ENCODE data around the gene DISP3.

GRCh38 chr1:11518791-11519628 lies 40.1 kb downstream of the DISP3 start:
- TF ChIP-seq, protein P1, sequence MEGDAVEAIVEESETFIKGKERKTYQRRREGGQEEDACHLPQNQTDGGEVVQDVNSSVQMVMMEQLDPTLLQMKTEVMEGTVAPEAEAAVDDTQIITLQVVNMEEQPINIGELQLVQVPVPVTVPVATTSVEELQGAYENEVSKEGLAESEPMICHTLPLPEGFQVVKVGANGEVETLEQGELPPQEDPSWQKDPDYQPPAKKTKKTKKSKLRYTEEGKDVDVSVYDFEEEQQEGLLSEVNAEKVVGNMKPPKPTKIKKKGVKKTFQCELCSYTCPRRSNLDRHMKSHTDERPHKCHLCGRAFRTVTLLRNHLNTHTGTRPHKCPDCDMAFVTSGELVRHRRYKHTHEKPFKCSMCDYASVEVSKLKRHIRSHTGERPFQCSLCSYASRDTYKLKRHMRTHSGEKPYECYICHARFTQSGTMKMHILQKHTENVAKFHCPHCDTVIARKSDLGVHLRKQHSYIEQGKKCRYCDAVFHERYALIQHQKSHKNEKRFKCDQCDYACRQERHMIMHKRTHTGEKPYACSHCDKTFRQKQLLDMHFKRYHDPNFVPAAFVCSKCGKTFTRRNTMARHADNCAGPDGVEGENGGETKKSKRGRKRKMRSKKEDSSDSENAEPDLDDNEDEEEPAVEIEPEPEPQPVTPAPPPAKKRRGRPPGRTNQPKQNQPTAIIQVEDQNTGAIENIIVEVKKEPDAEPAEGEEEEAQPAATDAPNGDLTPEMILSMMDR (IDR thresholded peaks at IDR 0.05; ENCODE audit: low read depth, low read length): no peak
- TF ChIP-seq POLR2A (IDR thresholded peaks at IDR 0.05; ENCODE audit: extremely low read depth, insufficient read length): no peak
- TF ChIP-seq MYC (IDR thresholded peaks at IDR 0.05; ENCODE audit: low read depth, low read length): no peak
- no peak for TF ChIP-seq MAX (IDR thresholded peaks at IDR 0.05; ENCODE audit: low read depth, low read length)

All from NB4 (cell line).